ENCODE results near the gene PCNT.

The PCNT gene

GRCh38 chr21:46458315-46459023, 134.5 kb downstream of the PCNT start, which contains the start of gene DIP2A (continued):
- 0 out of 2 replicates have a peak, but pooled peaks have one; percentile 9 for TF ChIP-seq ZBTB44 (tag by site-specific recombination; IDR thresholded peaks at IDR 0.05)
- TF ChIP-seq ZBTB1 (tag by site-specific recombination; IDR thresholded peaks at IDR 0.05) = peak; percentile 52; the same call in 1 of the 2 replicates
- no peak for TF ChIP-seq ZNF26 (tag by site-specific recombination; IDR thresholded peaks at IDR 0.05)
- no peak for TF ChIP-seq ZNF169 (tag by site-specific recombination; IDR thresholded peaks at IDR 0.05)
- TF ChIP-seq ZNF670 (tag by site-specific recombination; IDR thresholded peaks at IDR 0.05; ENCODE audit: low read depth) = no peak
- peak; percentile 92 for TF ChIP-seq ZBTB8A (tag by site-specific recombination; IDR thresholded peaks at IDR 0.05)
- no peak for TF ChIP-seq ZNF830 (tag by site-specific recombination; IDR thresholded peaks at IDR 0.05; ENCODE audit: low read depth)
- 0 out of 2 replicates have a peak, but pooled peaks have one; percentile 57 for TF ChIP-seq ZNF600 (tag by site-specific recombination; IDR thresholded peaks at IDR 0.05)
- TF ChIP-seq, protein P1, sequence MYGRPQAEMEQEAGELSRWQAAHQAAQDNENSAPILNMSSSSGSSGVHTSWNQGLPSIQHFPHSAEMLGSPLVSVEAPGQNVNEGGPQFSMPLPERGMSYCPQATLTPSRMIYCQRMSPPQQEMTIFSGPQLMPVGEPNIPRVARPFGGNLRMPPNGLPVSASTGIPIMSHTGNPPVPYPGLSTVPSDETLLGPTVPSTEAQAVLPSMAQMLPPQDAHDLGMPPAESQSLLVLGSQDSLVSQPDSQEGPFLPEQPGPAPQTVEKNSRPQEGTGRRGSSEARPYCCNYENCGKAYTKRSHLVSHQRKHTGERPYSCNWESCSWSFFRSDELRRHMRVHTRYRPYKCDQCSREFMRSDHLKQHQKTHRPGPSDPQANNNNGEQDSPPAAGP (tag by site-specific recombination; IDR thresholded peaks at IDR 0.05) = 0 out of 2 replicates have a peak, but pooled peaks have one; percentile 68
- 0 out of 2 replicates have a peak, but pooled peaks have one; percentile 9 for TF ChIP-seq ZBTB6 (tag by site-specific recombination; IDR thresholded peaks at IDR 0.05)
- no peak for TF ChIP-seq ZNF747 (tag by site-specific recombination; IDR thresholded peaks at IDR 0.05)
- TF ChIP-seq ZNF266 (tag by site-specific recombination; IDR thresholded peaks at IDR 0.05; ENCODE audit: low read depth) = no peak
- no peak; the same call in 1 of the 2 replicates for TF ChIP-seq IKZF3 (tag by site-specific recombination; IDR thresholded peaks at IDR 0.05)
- TF ChIP-seq HOXD13 (CRISPR knock-in tag; IDR thresholded peaks at IDR 0.05; ENCODE audit: borderline replicate concordance) = no peak
- no peak for TF ChIP-seq ZNF354C (tag by site-specific recombination; IDR thresholded peaks at IDR 0.05; ENCODE audit: borderline replicate concordance, low read depth)
- no peak for TF ChIP-seq ZNF391 (tag by site-specific recombination; IDR thresholded peaks at IDR 0.05; ENCODE audit: borderline replicate concordance, low read depth)
- peak; percentile 32; the same call in 1 of the 2 replicates for TF ChIP-seq ZNF148 (tag by site-specific recombination; IDR thresholded peaks at IDR 0.05; ENCODE audit: borderline replicate concordance)
- no peak for TF ChIP-seq ZNF302 (tag by site-specific recombination; IDR thresholded peaks at IDR 0.05; ENCODE audit: low read depth)
- TF ChIP-seq ZNF513 (tag by site-specific recombination; IDR thresholded peaks at IDR 0.05) = no peak; the same call in 1 of the 2 replicates
- TF ChIP-seq SP3 (tag by site-specific recombination; IDR thresholded peaks at IDR 0.05) = peak; percentile 86
- TF ChIP-seq KLF7 (tag by site-specific recombination; IDR thresholded peaks at IDR 0.05; ENCODE audit: borderline replicate concordance) = 0 out of 2 replicates have a peak, but pooled peaks have one; percentile 43
- TF ChIP-seq PATZ1 (tag by site-specific recombination; IDR thresholded peaks at IDR 0.05) = peak; percentile 41; the same call in 1 of the 2 replicates
- TF ChIP-seq ZNF558 (tag by site-specific recombination; IDR thresholded peaks at IDR 0.05) = no peak
- TF ChIP-seq ZNF157 (tag by site-specific recombination; IDR thresholded peaks at IDR 0.05) = no peak
- TF ChIP-seq ZNF37A (tag by site-specific recombination; IDR thresholded peaks at IDR 0.05) = no peak

All from HEK293 (cell line).